GM23248 (cell line): ENCODE measurements around the gene MYLK.

ENCODE experiments used
- EZH2 ChIP-seq: fragments of 200-600 bp; sonication (generic); IDR thresholded peaks from 2 replicates; pipeline ENCODE4 v1.6.1; 2018; ENCODE audit warnings: antibody characterized with exemption, mild to moderate bottlenecking; ENCODE audit not compliant: insufficient read depth, poor library complexity, severe bottlenecking
- EZH2phosphoT487 ChIP-seq: fragments of 200-600 bp; sonication (generic); IDR thresholded peaks from 2 replicates; pipeline ENCODE4 v1.6.1; 2018; ENCODE audit warnings: antibody characterized with exemption, moderate library complexity, mild to moderate bottlenecking, low read depth; ENCODE audit not compliant: insufficient read depth

GRCh38 chr3:123584284-123584987 is 299.7 kb downstream of the MYLK start:
- TF ChIP-seq EZH2phosphoT487: no peak
- TF ChIP-seq EZH2: no peak
